ENCODE data around the gene EEPD1. TPM values are rescaled to one million over a fixed set of nuclear protein-coding genes. Genes with fewer than 3 reads are reported as not detected.

EEPD1 gene
- total and polyA plus RNA-seq, 2 donors: 16.9 to 32.8 TPM

- Histone ChIP-seq H3K4me1 (ENCODE audit: control insufficient read depth in 2 of 2, insufficient read depth in 2 of 2, low read length in 2 of 2) (peaks cover 8 to 20% of the 10 kb centered on the region in 2 donors), H3K9me3 (ENCODE audit: control insufficient read depth in 2 of 2, insufficient read depth in 1 of 2, low read length in 1 of 2) (no peaks in the 10 kb centered on the region), H3K36me3 (ENCODE audit: control insufficient read depth in 2 of 2, insufficient read depth in 2 of 2, low read length in 1 of 2) (peaks cover 0 to 13% of the 10 kb centered on the region in 2 donors), H3K4me3 (ENCODE audit: low read length in 2 of 2) (no peak overlapping the region), H3K27ac (ENCODE audit: low read depth in 1 of 2, low read length in 1 of 2) (no peak overlapping the region), H3K27me3 (ENCODE audit: control insufficient read depth in 2 of 2, insufficient read depth in 1 of 2, low read length in 1 of 2) (no peaks in the 10 kb centered on the region)
- DNase-seq (ENCODE audit: low read depth in 6 of 9, low spot score in 9 of 9): no peak
- WGBS: 78% methylated on average over 5 of the region's 5 CpGs
Measured at GRCh38 chr7:36160313-36160712, 7.3 kb downstream of the EEPD1 start.

GRCh38 chr7:36161996-36162395 lies 8.9 kb downstream of the EEPD1 start:
- WGBS: 90% methylated on average over 1 of the region's 1 CpG
- no peak overlapping the region for H3K4me3 ChIP-seq (ENCODE audit: low read length in 2 of 2)
- H3K9me3 ChIP-seq (ENCODE audit: control insufficient read depth in 2 of 2, insufficient read depth in 1 of 2, low read length in 1 of 2): no peaks in the 10 kb centered on the region
- H3K4me1 ChIP-seq (ENCODE audit: control insufficient read depth in 2 of 2, insufficient read depth in 2 of 2, low read length in 2 of 2): peaks cover 0 to 5% of the 10 kb centered on the region in 2 donors
- DNase-seq (ENCODE audit: low read depth in 6 of 9, low spot score in 9 of 9): no peak
- no peak overlapping the region for H3K27ac ChIP-seq (ENCODE audit: low read depth in 1 of 2, low read length in 1 of 2)
- H3K27me3 ChIP-seq (ENCODE audit: control insufficient read depth in 2 of 2, insufficient read depth in 1 of 2, low read length in 1 of 2): no peaks in the 10 kb centered on the region
- peaks cover 0 to 12% of the 10 kb centered on the region in 2 donors for H3K36me3 ChIP-seq (ENCODE audit: control insufficient read depth in 2 of 2, insufficient read depth in 2 of 2, low read length in 1 of 2)

DNA sequence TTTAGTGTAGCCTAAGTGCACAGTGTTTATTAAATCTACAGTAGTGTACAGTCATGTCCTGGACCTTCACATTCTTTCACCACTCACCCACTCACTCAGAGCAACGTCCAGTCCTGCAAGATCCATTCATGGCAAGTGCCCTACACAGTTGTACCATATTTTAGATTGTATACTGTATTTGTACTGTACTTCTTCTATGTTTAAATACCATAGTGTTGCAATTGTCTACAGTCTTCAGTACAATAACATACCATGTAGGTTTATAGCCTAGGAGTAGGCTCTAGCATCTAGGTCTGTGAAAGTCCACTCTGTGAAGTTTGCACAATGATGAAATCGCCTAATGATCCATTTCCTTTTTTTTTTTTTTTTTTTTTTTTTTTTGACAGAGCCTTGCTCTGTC lies 12.0 kb downstream of the EEPD1 start:
- Histone ChIP-seq H3K27me3 (ENCODE audit: control insufficient read depth in 2 of 2, insufficient read depth in 1 of 2, low read length in 1 of 2) (no peaks in the 10 kb centered on the region), H3K4me3 (ENCODE audit: low read length in 2 of 2) (no peak overlapping the region), H3K9me3 (ENCODE audit: control insufficient read depth in 2 of 2, insufficient read depth in 1 of 2, low read length in 1 of 2) (no peaks in the 10 kb centered on the region), H3K4me1 (ENCODE audit: control insufficient read depth in 2 of 2, insufficient read depth in 2 of 2, low read length in 2 of 2) (peaks cover 0 to 5% of the 10 kb centered on the region in 2 donors), H3K27ac (ENCODE audit: low read depth in 1 of 2, low read length in 1 of 2) (no peak overlapping the region), H3K36me3 (ENCODE audit: control insufficient read depth in 2 of 2, insufficient read depth in 2 of 2, low read length in 1 of 2) (peaks cover 0 to 6% of the 10 kb centered on the region in 2 donors)
- DNase-seq (ENCODE audit: low read depth in 6 of 9, low spot score in 9 of 9): no peak
- 92% methylated on average over 2 of the region's 2 CpGs for WGBS

GRCh38 chr7:36165802-36166201 lies 12.7 kb downstream of the EEPD1 start:
- peaks cover 0 to 5% of the 10 kb centered on the region in 2 donors for H3K4me1 ChIP-seq (ENCODE audit: control insufficient read depth in 2 of 2, insufficient read depth in 2 of 2, low read length in 2 of 2)
- H3K27me3 ChIP-seq (ENCODE audit: control insufficient read depth in 2 of 2, insufficient read depth in 1 of 2, low read length in 1 of 2): no peaks in the 10 kb centered on the region
- 96% methylated on average over 4 of the region's 4 CpGs for WGBS
- no peak overlapping the region for H3K27ac ChIP-seq (ENCODE audit: low read depth in 1 of 2, low read length in 1 of 2)
- no peak overlapping the region for H3K4me3 ChIP-seq (ENCODE audit: low read length in 2 of 2)
- H3K36me3 ChIP-seq (ENCODE audit: control insufficient read depth in 2 of 2, insufficient read depth in 2 of 2, low read length in 1 of 2): peaks cover 0 to 6% of the 10 kb centered on the region in 2 donors
- no peaks in the 10 kb centered on the region for H3K9me3 ChIP-seq (ENCODE audit: control insufficient read depth in 2 of 2, insufficient read depth in 1 of 2, low read length in 1 of 2)
- no peak for DNase-seq (ENCODE audit: low read depth in 6 of 9, low spot score in 9 of 9)

- DNase-seq (ENCODE audit: low read depth in 6 of 9, low spot score in 9 of 9): no peak
- H3K9me3 ChIP-seq (ENCODE audit: control insufficient read depth in 2 of 2, insufficient read depth in 1 of 2, low read length in 1 of 2): no peaks in the 10 kb centered on the region
- H3K27ac ChIP-seq (ENCODE audit: low read depth in 1 of 2, low read length in 1 of 2): no peak overlapping the region
- no peaks in the 10 kb centered on the region for H3K27me3 ChIP-seq (ENCODE audit: control insufficient read depth in 2 of 2, insufficient read depth in 1 of 2, low read length in 1 of 2)
- H3K4me1 ChIP-seq (ENCODE audit: control insufficient read depth in 2 of 2, insufficient read depth in 2 of 2, low read length in 2 of 2): no peaks in the 10 kb centered on the region
- H3K36me3 ChIP-seq (ENCODE audit: control insufficient read depth in 2 of 2, insufficient read depth in 2 of 2, low read length in 1 of 2): peaks cover 0 to 4% of the 10 kb centered on the region in 2 donors
- WGBS: 98% methylated on average over 12 of the region's 12 CpGs
- no peak overlapping the region for H3K4me3 ChIP-seq (ENCODE audit: low read length in 2 of 2)
Measured at GRCh38 chr7:36167403-36168050, 14.5 kb downstream of the EEPD1 start.

GRCh38 chr7:36171503-36171902 lies 18.4 kb downstream of the EEPD1 start:
- no peak overlapping the region for H3K4me3 ChIP-seq (ENCODE audit: low read length in 2 of 2)
- peaks cover 4 to 8% of the 10 kb centered on the region in 2 donors for H3K4me1 ChIP-seq (ENCODE audit: control insufficient read depth in 2 of 2, insufficient read depth in 2 of 2, low read length in 2 of 2)
- no peak overlapping the region for H3K27ac ChIP-seq (ENCODE audit: low read depth in 1 of 2, low read length in 1 of 2)
- H3K36me3 ChIP-seq (ENCODE audit: control insufficient read depth in 2 of 2, insufficient read depth in 2 of 2, low read length in 1 of 2): peaks cover 0 to 7% of the 10 kb centered on the region in 2 donors
- H3K27me3 ChIP-seq (ENCODE audit: control insufficient read depth in 2 of 2, insufficient read depth in 1 of 2, low read length in 1 of 2): no peaks in the 10 kb centered on the region
- no peak for DNase-seq (ENCODE audit: low read depth in 6 of 9, low spot score in 9 of 9)
- H3K9me3 ChIP-seq (ENCODE audit: control insufficient read depth in 2 of 2, insufficient read depth in 1 of 2, low read length in 1 of 2): no peaks in the 10 kb centered on the region
- WGBS: 9% methylated on average over 2 of the region's 2 CpGs

DNA sequence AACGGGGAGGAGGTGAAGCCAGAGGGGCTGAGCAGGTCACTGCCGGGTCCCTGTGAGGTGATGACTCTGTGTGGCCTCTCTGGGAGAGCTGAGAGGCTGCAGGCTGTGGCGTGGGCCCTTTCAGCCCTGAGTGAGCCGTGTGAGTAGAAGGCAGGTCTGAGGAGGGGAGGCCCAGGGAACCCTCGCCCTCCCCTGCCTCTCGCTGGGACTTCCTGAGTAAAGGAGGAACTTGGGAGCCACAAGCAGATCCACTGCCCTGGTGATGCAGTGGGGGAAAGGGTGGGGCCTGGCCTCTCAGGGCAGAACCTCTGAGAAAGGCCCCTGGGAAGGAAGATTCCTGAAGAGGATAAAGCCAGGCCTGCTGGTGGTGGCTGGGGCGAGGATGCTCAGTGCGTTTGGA lies 22.8 kb downstream of the EEPD1 start:
- no peak overlapping the region for H3K27ac ChIP-seq (ENCODE audit: low read depth in 1 of 2, low read length in 1 of 2)

GRCh38 chr7:36176697-36177096 lies 23.6 kb downstream of the EEPD1 start:
- DNase-seq (ENCODE audit: low read depth in 6 of 9, low spot score in 9 of 9): no peak
- peaks cover 0 to 7% of the 10 kb centered on the region in 2 donors for H3K36me3 ChIP-seq (ENCODE audit: control insufficient read depth in 2 of 2, insufficient read depth in 2 of 2, low read length in 1 of 2)
- peaks cover 4 to 21% of the 10 kb centered on the region in 2 donors for H3K4me1 ChIP-seq (ENCODE audit: control insufficient read depth in 2 of 2, insufficient read depth in 2 of 2, low read length in 2 of 2)
- H3K27ac ChIP-seq (ENCODE audit: low read depth in 1 of 2, low read length in 1 of 2): no peak overlapping the region
- H3K27me3 ChIP-seq (ENCODE audit: control insufficient read depth in 2 of 2, insufficient read depth in 1 of 2, low read length in 1 of 2): no peaks in the 10 kb centered on the region
- 78% methylated on average over 4 of the region's 4 CpGs for WGBS
- no peaks in the 10 kb centered on the region for H3K9me3 ChIP-seq (ENCODE audit: control insufficient read depth in 2 of 2, insufficient read depth in 1 of 2, low read length in 1 of 2)
- no peak overlapping the region for H3K4me3 ChIP-seq (ENCODE audit: low read length in 2 of 2)

More for the DNA sequence above, 22.8 kb downstream of the EEPD1 start:
- WGBS: 39% methylated on average over 8 of the region's 8 CpGs
- H3K36me3 ChIP-seq (ENCODE audit: control insufficient read depth in 2 of 2, insufficient read depth in 2 of 2, low read length in 1 of 2): peaks cover 0 to 7% of the 10 kb centered on the region in 2 donors
- DNase-seq (ENCODE audit: low read depth in 6 of 9, low spot score in 9 of 9): no peak
- H3K4me1 ChIP-seq (ENCODE audit: control insufficient read depth in 2 of 2, insufficient read depth in 2 of 2, low read length in 2 of 2): peaks cover 4 to 21% of the 10 kb centered on the region in 2 donors
- no peaks in the 10 kb centered on the region for H3K9me3 ChIP-seq (ENCODE audit: control insufficient read depth in 2 of 2, insufficient read depth in 1 of 2, low read length in 1 of 2)
- no peaks in the 10 kb centered on the region for H3K27me3 ChIP-seq (ENCODE audit: control insufficient read depth in 2 of 2, insufficient read depth in 1 of 2, low read length in 1 of 2)
- no peak overlapping the region for H3K4me3 ChIP-seq (ENCODE audit: low read length in 2 of 2)

- no peaks in the 10 kb centered on the region for H3K9me3 ChIP-seq (ENCODE audit: control insufficient read depth in 2 of 2, insufficient read depth in 1 of 2, low read length in 1 of 2)
- no peak overlapping the region for H3K27ac ChIP-seq (ENCODE audit: low read depth in 1 of 2, low read length in 1 of 2)
- WGBS: 94% methylated on average over 5 of the region's 5 CpGs
- no peaks in the 10 kb centered on the region for H3K27me3 ChIP-seq (ENCODE audit: control insufficient read depth in 2 of 2, insufficient read depth in 1 of 2, low read length in 1 of 2)
- H3K36me3 ChIP-seq (ENCODE audit: control insufficient read depth in 2 of 2, insufficient read depth in 2 of 2, low read length in 1 of 2): peaks cover 0 to 7% of the 10 kb centered on the region in 2 donors
- H3K4me1 ChIP-seq (ENCODE audit: control insufficient read depth in 2 of 2, insufficient read depth in 2 of 2, low read length in 2 of 2): peaks cover 14 to 34% of the 10 kb centered on the region in 2 donors
- H3K4me3 ChIP-seq (ENCODE audit: low read length in 2 of 2): no peak overlapping the region
- no peak for DNase-seq (ENCODE audit: low read depth in 6 of 9, low spot score in 9 of 9)
Measured at GRCh38 chr7:36180121-36180520, 27.1 kb downstream of the EEPD1 start.

Measured in thymus (tissue), 11 donors.